Activated CD4-positive, alpha-beta T cell treated with anti-CD3 and anti-CD28 coated beads, Interleukin-2, amount 50 U/mL, for 4 hours (primary cell): Measurements from ENCODE around the gene SPINT2.
"Not testable (repeated sequence)": the region's sequence is repeated elsewhere in the genome, so short reads cannot be mapped to it uniquely, and the experiment has no call there.

Experiments
- DNase-seq, 2 experiments: peaks; one replicate each; pipeline ENCODE4 v3.0.0-alpha.2; 2020

SPINT2 gene

GRCh38 chr19:38243279-38243673 is 21.1 kb upstream of the SPINT2 start:
- DNase-seq: no peak

- no peak for DNase-seq
These were observed 18.4 kb upstream of the SPINT2 start for GRCh38 chr19:38245826-38246498.

- DNase-seq: no peak
These were observed 17.2 kb upstream of the SPINT2 start for GRCh38 chr19:38247126-38247525.

- no peak for DNase-seq
These were observed 16.6 kb upstream of the SPINT2 start for GRCh38 chr19:38247734-38248268.

- DNase-seq: no peak
These were observed 16.0 kb upstream of the SPINT2 start for GRCh38 chr19:38248421-38248820.

GRCh38 chr19:38250428-38250820 is 13.9 kb upstream of the SPINT2 start:
- DNase-seq: no peak

GRCh38 chr19:38250821-38251563 is 13.4 kb upstream of the SPINT2 start:
- no peak for DNase-seq

- no peak for DNase-seq
These were observed 12.8 kb upstream of the SPINT2 start for GRCh38 chr19:38251564-38252051.

GRCh38 chr19:38252385-38252784 is 12.0 kb upstream of the SPINT2 start:
- no peak for DNase-seq

GRCh38 chr19:38252941-38253691 is 11.3 kb upstream of the SPINT2 start:
- no peak for DNase-seq

GRCh38 chr19:38253788-38254187 is 10.6 kb upstream of the SPINT2 start:
- no peak for DNase-seq

- DNase-seq: no peak
These were observed 8.9 kb upstream of the SPINT2 start for GRCh38 chr19:38255383-38256014.

GRCh38 chr19:38261942-38262341 is 2.4 kb upstream of the SPINT2 start:
- DNase-seq: not testable (repeated sequence)

GRCh38 chr19:38262585-38263268 is 1.6 kb upstream of the SPINT2 start:
- no peak for DNase-seq

- DNase-seq: peak; percentile 78
These were observed 486 bp upstream of the SPINT2 start for GRCh38 chr19:38263689-38264485.

GRCh38 chr19:38265213-38265861 is 964 bp downstream of the SPINT2 start:
- no peak for DNase-seq

- no peak for DNase-seq
These were observed 1.6 kb downstream of the SPINT2 start for GRCh38 chr19:38265921-38266429.

GRCh38 chr19:38266981-38267597 is 2.7 kb downstream of the SPINT2 start:
- no peak for DNase-seq

GRCh38 chr19:38267761-38268483 is 3.5 kb downstream of the SPINT2 start:
- no peak for DNase-seq
